Activated gamma-delta T cell treated with anti-CD3 and anti-CD28 coated beads, Interleukin-2, amount 50 U/mL, for 16 hours (primary cell): Measurements from ENCODE around the gene ASAP2.

Experiments used
- DNase-seq: peaks from one replicate; pipeline ENCODE4 v3.0.0-alpha.2; 2020; ENCODE audit warnings: low read depth

The ASAP2 gene

DNA sequence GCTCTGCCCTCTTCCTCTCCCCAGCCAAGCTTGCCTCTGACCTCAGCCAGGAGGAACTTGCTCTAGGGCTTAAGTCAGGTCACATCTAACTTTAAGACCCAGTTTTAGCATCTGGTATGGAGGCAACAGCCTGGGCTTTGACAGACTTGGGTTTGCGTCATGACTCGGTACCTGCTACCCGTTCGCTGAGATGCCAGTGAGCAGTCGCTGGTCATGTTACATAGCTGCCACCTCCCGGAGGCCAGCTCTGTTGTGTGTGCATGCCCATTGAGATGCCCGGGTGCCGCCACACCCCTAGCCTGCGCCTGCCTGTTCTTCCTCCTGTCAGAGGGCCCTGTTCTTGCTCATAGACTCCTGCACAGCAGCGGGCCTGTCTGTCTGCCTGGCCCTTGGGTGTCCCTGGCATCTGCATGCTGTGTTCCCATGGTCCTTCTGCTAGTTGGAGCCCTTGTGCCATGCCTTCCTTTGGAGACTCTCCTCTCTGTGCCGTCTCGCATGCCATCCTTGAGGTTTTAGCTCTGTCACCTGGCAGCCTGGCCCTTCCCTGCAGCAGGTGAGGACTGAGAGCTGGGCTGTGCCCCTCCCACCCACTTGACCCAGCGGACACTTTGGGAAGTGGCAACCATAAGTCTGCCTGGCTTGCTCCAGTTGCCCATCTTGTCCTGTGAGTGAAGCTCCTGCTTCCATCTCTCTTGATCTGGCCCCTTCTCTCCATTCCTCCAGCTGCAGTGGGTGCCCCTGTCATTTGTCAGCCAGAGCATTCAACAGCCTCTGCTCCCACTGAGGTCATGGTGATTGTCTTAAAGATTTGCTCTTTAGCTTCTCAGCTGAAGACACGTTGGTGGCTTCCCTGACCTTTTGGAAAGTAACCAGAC, 24.9 kb downstream of the ASAP2 start:
- no peak for DNase-seq

DNA sequence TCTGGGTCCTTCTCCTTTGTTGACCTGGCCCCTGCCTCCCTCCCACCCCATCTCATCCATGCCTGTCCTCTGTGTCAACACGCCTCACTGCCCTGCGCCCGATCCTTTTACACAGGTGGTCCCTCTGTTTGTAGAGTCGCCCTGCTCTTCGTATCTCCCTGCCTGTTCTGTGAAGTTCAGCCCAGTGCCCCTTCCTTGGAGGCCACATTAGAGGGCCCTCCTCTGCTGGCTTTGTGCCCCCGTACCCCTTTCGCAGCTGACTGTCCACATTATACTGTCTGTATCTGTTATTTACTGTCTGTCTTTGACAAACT, 25.5 kb downstream of the ASAP2 start:
- DNase-seq = no peak

DNA sequence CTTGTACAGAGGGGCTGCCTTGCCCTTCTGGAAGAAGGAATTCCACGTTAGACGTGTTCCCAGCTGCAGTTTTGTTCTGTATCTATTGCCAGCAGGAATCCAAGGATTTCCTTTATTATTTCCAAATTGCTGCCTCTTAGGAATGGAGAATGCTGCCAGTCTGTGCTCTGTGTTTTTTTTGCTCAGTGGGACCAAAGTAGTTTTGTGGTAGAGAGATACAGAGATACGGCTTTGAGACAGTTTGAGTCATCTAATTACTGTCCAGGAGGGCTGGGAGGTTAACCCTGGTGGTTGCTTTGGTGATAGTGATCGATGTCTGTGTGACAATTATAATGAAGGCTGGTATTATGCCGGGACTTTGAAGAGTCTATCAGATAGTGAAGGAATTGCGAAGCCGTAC, 26.3 kb downstream of the ASAP2 start:
- DNase-seq = no peak

GRCh38 chr2:9234680-9235146, 28.1 kb downstream of the ASAP2 start:
- DNase-seq = no peak

DNA sequence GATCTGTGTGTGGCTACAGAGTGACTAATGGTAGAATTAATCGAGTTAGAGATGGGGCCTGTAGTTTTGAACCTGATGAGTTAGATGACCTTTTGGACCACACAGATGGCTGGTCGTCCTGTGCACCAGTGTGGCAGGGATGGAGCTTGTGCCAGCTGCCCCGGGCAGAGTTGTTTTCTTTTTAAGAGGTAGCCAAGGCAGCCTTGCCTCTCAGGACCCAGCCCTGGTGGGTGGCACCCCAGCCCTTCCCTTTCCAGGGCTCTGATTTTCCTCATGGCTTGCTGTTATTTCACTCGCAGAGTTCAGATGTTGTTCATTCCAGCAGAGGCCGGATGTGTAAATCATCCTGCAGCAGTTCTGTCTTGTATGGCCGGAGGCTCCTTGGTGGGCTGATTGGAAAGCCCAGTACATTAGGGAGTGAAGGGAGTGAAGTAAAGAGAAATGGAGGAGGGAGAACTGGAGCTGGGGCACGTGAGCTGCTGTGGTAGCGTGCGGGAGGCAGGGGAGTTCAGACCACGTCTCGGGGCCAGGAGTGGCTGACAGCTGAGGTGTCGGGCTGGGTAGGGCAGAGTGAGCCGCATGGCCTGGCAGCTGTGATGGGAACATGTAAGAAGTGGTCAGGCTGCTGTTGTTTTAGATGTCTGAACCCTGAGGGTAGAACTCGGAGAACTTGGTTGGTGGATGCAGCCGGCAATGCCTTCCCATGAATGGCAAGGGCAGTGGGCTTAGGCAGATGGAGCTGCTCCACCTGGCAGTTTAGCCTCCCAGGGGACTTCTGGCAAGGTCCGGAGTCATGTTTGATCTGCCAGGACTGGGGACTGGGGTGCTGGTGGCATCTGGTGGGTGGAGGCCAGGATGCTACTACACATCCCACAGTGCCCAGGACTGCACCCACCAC, 28.8 kb downstream of the ASAP2 start:
- no peak for DNase-seq

DNA sequence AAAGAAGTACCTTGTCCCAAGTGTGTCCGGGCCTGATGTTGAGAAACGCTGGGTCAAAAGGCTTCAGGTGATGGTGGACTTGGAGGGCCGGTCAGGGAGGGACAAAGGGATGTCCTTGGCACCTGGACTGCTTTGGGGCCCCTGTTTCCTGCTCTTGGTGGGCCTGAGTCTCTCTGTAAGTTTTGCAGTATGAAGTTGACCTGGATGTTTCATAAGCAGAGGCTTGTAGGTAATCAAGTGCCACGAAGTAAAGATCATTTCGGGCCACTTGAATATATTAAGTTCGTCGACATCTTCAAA, 29.4 kb downstream of the ASAP2 start:
- no peak for DNase-seq

GRCh38 chr2:9236867-9237266, 30.3 kb downstream of the ASAP2 start:
- DNase-seq = no peak

GRCh38 chr2:9237831-9238230, 31.2 kb downstream of the ASAP2 start:
- DNase-seq = no peak

GRCh38 chr2:9238591-9239326, 32.1 kb downstream of the ASAP2 start:
- no peak for DNase-seq

GRCh38 chr2:9239616-9240015, 33.0 kb downstream of the ASAP2 start:
- DNase-seq = no peak

- no peak for DNase-seq
Measured at GRCh38 chr2:9240745-9241144, 34.1 kb downstream of the ASAP2 start.

GRCh38 chr2:9241233-9241632, 34.6 kb downstream of the ASAP2 start:
- no peak for DNase-seq

- DNase-seq = no peak
Measured at GRCh38 chr2:9243357-9243756, 36.7 kb downstream of the ASAP2 start.

- DNase-seq = no peak
Measured at GRCh38 chr2:9244985-9245544, 38.5 kb downstream of the ASAP2 start.

- DNase-seq = no peak
Measured at GRCh38 chr2:9247177-9247576, 40.6 kb downstream of the ASAP2 start.

DNA sequence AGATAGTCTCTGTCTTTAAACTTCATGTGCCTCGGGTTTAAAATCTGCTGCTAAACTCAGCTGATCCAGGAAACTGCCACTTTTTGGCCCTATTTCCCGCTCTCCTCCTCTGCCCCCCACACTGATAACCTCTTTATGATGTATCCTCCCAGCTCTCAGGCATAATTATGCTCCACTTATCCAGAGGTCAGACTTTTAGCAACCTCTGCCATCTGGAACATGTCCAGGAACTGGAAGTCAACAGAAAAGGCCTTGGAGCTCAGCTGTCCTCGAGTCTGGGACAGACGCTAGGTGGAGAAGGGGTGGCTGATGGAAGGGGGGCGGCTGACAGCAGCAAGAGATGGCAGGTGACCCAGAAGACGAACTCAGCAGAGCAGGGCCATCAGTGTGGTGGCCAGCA, 41.2 kb downstream of the ASAP2 start:
- DNase-seq = no peak

GRCh38 chr2:9248363-9248762, 41.8 kb downstream of the ASAP2 start:
- DNase-seq = no peak

- no peak for DNase-seq
Measured at GRCh38 chr2:9249020-9249800, 42.6 kb downstream of the ASAP2 start.

GRCh38 chr2:9250091-9250490, 43.5 kb downstream of the ASAP2 start:
- no peak for DNase-seq

DNA sequence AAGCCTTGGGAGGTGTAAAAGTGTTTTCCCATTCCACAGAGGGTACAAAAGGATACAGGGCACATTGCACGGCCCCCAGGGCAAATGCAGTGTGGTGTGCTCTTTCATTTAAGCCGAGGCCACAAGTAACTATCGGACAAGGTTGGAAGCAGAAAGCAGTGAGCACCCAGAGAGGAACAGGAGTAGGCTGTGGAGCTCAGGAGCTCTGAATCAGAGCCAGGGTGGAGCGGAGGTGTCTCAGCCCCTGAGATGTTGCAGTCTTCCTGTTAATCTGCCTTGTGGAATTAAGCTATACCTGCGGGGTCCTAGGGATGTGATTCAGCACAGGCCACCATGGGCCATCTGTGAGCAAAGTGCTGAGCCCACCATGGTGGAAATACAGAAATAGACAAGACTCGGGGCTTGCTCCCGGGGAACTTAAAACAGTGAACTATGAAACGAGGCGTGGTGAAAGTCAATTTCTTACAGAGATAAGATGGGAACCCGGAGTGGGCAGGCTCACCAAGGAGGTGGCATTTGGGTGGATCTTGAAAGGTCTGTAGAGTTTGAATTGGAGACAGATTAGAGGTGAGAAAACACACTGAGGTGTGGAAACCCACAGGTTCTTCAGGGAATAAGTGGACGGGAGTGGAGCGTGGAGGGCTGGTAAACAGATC, 44.0 kb downstream of the ASAP2 start:
- no peak for DNase-seq
